Gastrocnemius medialis (tissue), 4 donors: ENCODE results near the gene BAHCC1.

ENCODE experiments used
- CTCF ChIP-seq, 5 experiments: fragments of 450-650 bp in 3 of 5; fragments of 200-600 bp in 2 of 5; sonication (generic) in 2 of 5; IDR thresholded peaks in 4 of 5; conservative IDR thresholded peaks in 1 of 5; 1 replicate in 4 of 5; 2 replicates in 1 of 5; pipeline ENCODE4 v1.5.1; 2016 to 2019; ENCODE audit warnings: antibody characterized with exemption in 5 of 5, mild to moderate bottlenecking in 3 of 5, moderate library complexity in 3 of 5
- POLR2A ChIP-seq, 2 donors: fragments of 450-650 bp; IDR thresholded peaks; one replicate each; pipeline ENCODE4 v1.6.1; 2017; ENCODE audit warnings: antibody characterized with exemption in 2 of 2, mild to moderate bottlenecking in 2 of 2, moderate library complexity in 2 of 2

- no peak for TF ChIP-seq CTCF (IDR thresholded peaks at IDR 0.05 in 4 of 5, conservative IDR thresholded peaks at IDR 0.05 in 1 of 5)
- peak in 1 of 2 donors; percentile 6 for TF ChIP-seq POLR2A (IDR thresholded peaks at IDR 0.05)
Observed at GRCh38 chr17:81511554-81511803, 116.2 kb downstream of the BAHCC1 start.
